Stimulated activated CD4-positive, alpha-beta T cell treated with anti-CD3 and anti-CD28 coated beads, Interleukin-15, amount 100 ng/mL, for 24 hours (primary cell): ENCODE data around the gene GCNA.
"Not testable (repeated sequence)": the region's sequence is repeated elsewhere in the genome, so short reads cannot be mapped to it uniquely, and the experiment has no call there.

Experiments
- DNase-seq: peaks from one replicate; pipeline ENCODE4 v3.0.0-alpha.2; 2020

The GCNA gene

GRCh38 chrX:71578253-71579135, at the start of gene GCNA:
Gene GCNA, plus strand, starts transcription at chrX:71578437. Its CDS starts 2,385 bp downstream, at chrX:71580822.
- DNase-seq = no peak

- peak; percentile 62 for DNase-seq
These were observed 46.0 kb upstream of the GCNA start for GRCh38 chrX:71532078-71532752.

GRCh38 chrX:71532753-71533425, 45.3 kb upstream of the GCNA start, which contains the start of gene OGT:
Gene OGT, plus strand, starts transcription at chrX:71533104. Its CDS starts 196 bp downstream, at chrX:71533300.
- DNase-seq = peak; percentile 94

- DNase-seq = no peak
These were observed 44.8 kb upstream of the GCNA start for GRCh38 chrX:71533516-71533850.

- DNase-seq = peak; percentile 67
These were observed 44.2 kb upstream of the GCNA start for GRCh38 chrX:71533851-71534561.

GRCh38 chrX:71534773-71535544, 43.3 kb upstream of the GCNA start:
- no peak for DNase-seq

- peak; percentile 61 for DNase-seq
These were observed 42.0 kb upstream of the GCNA start for GRCh38 chrX:71536285-71536684.

- no peak for DNase-seq
These were observed 40.5 kb upstream of the GCNA start for GRCh38 chrX:71537743-71538142.

GRCh38 chrX:71540801-71541200, 37.4 kb upstream of the GCNA start:
- no peak for DNase-seq

- DNase-seq = peak; percentile 40
These were observed 36.8 kb upstream of the GCNA start for GRCh38 chrX:71541210-71542022.

- no peak for DNase-seq
These were observed 35.8 kb upstream of the GCNA start for GRCh38 chrX:71542411-71542810.

- DNase-seq = no peak
These were observed 35.4 kb upstream of the GCNA start for GRCh38 chrX:71542825-71543224.

- no peak for DNase-seq
These were observed 34.9 kb upstream of the GCNA start for GRCh38 chrX:71543316-71543715.

- no peak for DNase-seq
These were observed 32.9 kb upstream of the GCNA start for GRCh38 chrX:71545364-71545763.

- no peak for DNase-seq
These were observed 31.4 kb upstream of the GCNA start for GRCh38 chrX:71546879-71547278.

GRCh38 chrX:71547339-71547738, 30.9 kb upstream of the GCNA start:
- DNase-seq = no peak

- no peak for DNase-seq
These were observed 28.3 kb upstream of the GCNA start for GRCh38 chrX:71549986-71550385.

GRCh38 chrX:71550578-71550977, 27.7 kb upstream of the GCNA start:
- peak; percentile 27 for DNase-seq

- DNase-seq = no peak
These were observed 22.2 kb upstream of the GCNA start for GRCh38 chrX:71556036-71556435.

- DNase-seq = no peak
These were observed 19.3 kb upstream of the GCNA start for GRCh38 chrX:71558920-71559319.

- not testable (repeated sequence) for DNase-seq
These were observed 18.5 kb upstream of the GCNA start for GRCh38 chrX:71559773-71560172.
